HUES48 (cell line): ENCODE data around the gene ZBTB26.

Source experiments
- H3K27ac ChIP-seq: one replicate; pipeline ENCODE4 v1.7.0; 2013; ENCODE audit warnings: low read depth, low read length, inconsistent platforms
- H3K27me3 ChIP-seq: 2 replicates; pipeline ENCODE4 v1.6.1; 2013; ENCODE audit warnings: mild to moderate bottlenecking, low read length; ENCODE audit not compliant: control insufficient read depth, insufficient read depth
- H3K36me3 ChIP-seq: 2 replicates; pipeline ENCODE4 v1.6.1; 2013; ENCODE audit warnings: low read length; ENCODE audit not compliant: control insufficient read depth, insufficient read depth
- H3K4me1 ChIP-seq: 2 replicates; pipeline ENCODE4 v1.6.1; 2013; ENCODE audit warnings: mild to moderate bottlenecking, low read length; ENCODE audit not compliant: control insufficient read depth, insufficient read depth
- H3K4me3 ChIP-seq: 2 replicates; pipeline ENCODE4 v1.5.1; 2013; ENCODE audit warnings: mild to moderate bottlenecking, low read depth, low read length
- H3K9ac ChIP-seq: 2 replicates; pipeline ENCODE4 v1.6.1; 2013; ENCODE audit warnings: mild to moderate bottlenecking, low read depth, low read length, moderate library complexity
- H3K9me3 ChIP-seq: 2 replicates; pipeline ENCODE4 v1.6.1; 2013; ENCODE audit warnings: low read length; ENCODE audit not compliant: control insufficient read depth, insufficient read depth

Gene ZBTB26

DNA sequence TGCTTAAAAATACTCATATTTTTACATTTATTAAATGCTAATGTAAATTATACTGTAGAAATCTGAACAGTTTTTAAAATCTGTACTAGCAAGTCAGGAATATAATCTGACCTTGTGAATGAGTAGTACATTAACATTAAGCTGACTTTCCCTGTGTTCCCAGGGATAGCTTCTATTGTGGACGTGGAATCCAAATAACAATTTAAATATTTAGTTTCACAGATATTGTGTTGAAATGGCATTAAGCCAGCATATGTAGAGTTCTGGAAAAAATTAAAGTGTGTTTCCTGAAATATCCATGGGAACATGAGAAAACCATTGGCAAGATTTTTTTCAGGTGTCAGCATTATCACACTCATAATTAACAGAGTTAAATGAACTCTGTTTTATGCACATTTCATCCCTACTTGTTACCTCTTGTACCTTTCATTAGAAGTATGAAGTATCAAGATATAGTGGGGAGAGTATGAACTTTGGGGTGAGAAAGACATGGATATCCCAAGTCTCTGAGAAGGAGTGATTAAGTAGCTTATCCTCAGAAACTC lies 15.2 kb upstream of the ZBTB26 start:
- Histone ChIP-seq H3K9ac (no peak overlapping the region), H3K27ac (no peak overlapping the region), H3K27me3 (no peaks in the 10 kb centered on the region), H3K9me3 (no peaks in the 10 kb centered on the region), H3K4me3 (no peak overlapping the region), H3K36me3 (peaks cover 10% of the 10 kb centered on the region; the same call in 1 of the 2 replicates), H3K4me1 (peaks cover 45% of the 10 kb centered on the region)

GRCh38 chr9:122944960-122945888 lies 13.9 kb upstream of the ZBTB26 start:
- Histone ChIP-seq H3K4me3 (no peak overlapping the region), H3K4me1 (peaks cover 39% of the 10 kb centered on the region), H3K27ac (peak overlapping the region; percentile 22), H3K9ac (no peak overlapping the region), H3K27me3 (no peaks in the 10 kb centered on the region), H3K9me3 (no peaks in the 10 kb centered on the region), H3K36me3 (peaks cover 10% of the 10 kb centered on the region; the same call in 1 of the 2 replicates)

GRCh38 chr9:122941582-122942234 lies 10.4 kb upstream of the ZBTB26 start:
- peaks cover 31% of the 10 kb centered on the region for H3K36me3 ChIP-seq
- H3K4me3 ChIP-seq, result peak overlapping the region; percentile 83
- H3K4me1 ChIP-seq, result peaks cover 17% of the 10 kb centered on the region
- peak overlapping the region; percentile 98 for H3K27ac ChIP-seq
- no peaks in the 10 kb centered on the region for H3K9me3 ChIP-seq
- H3K27me3 ChIP-seq, result no peaks in the 10 kb centered on the region
- H3K9ac ChIP-seq, result peak overlapping the region; percentile 85

GRCh38 chr9:122940749-122941581 lies 9.7 kb upstream of the ZBTB26 start, which contains the start of gene RABGAP1:
TSS of gene RABGAP1 (plus strand) at chr9:122941020. CDS start at chr9:122957060, 16,040 bp downstream.
- H3K36me3 ChIP-seq, result peaks cover 38% of the 10 kb centered on the region

DNA sequence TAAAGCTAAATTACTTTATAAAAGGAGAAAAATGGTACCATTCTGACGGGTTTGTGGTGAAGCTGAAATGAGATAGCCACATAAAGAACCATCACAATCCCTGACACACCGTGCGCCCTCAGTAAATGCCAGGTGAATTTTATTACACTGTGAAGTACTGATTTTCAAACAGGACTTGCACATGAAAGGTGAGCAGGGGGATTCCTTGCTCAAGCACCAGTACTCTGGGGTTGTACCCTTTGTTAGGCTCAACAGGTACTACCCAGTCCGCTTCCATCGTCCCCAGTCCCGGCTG lies 9.1 kb upstream of the ZBTB26 start:
- H3K27ac ChIP-seq, result peak overlapping the region; percentile 87
- no peaks in the 10 kb centered on the region for H3K9me3 ChIP-seq

More at GRCh38 chr9:122940749-122941581, 9.7 kb upstream of the ZBTB26 start, which contains the start of gene RABGAP1:
- Histone ChIP-seq H3K27ac (peak within 1 kb of the TSS; percentile 98), H3K4me3 (peak within 1 kb of the TSS; percentile 83), H3K4me1 (peaks cover 12% of the 10 kb centered on the region), H3K27me3 (no peaks in the 10 kb centered on the region), H3K9me3 (no peaks in the 10 kb centered on the region), H3K9ac (peak within 1 kb of the TSS; percentile 85)

DNA sequence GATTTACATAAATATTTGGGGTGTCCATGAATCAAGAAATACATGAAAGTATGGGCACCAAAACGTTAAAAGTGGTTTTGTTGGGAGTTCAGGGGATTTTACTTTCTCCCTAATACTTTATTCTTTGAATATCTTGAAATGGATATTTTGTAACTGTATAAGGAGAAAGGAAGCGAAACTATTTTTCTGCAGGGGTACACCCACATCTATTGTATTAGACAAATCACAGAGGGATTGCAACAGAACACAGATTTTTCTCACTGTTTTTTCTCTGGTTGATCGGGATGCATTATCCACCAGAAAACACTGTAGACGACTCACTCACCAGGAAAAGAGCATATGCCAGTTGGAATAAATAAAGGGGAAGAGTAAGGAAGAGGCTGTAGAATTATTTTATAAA lies 8.3 kb upstream of the ZBTB26 start:
- Histone ChIP-seq H3K36me3 (peaks cover 33% of the 10 kb centered on the region), H3K9me3 (no peaks in the 10 kb centered on the region), H3K27me3 (no peaks in the 10 kb centered on the region), H3K4me1 (peaks cover 7% of the 10 kb centered on the region), H3K4me3 (no peak overlapping the region), H3K27ac (peak overlapping the region; percentile 5), H3K9ac (no peak overlapping the region)

More for the DNA sequence above, 9.1 kb upstream of the ZBTB26 start:
- Histone ChIP-seq H3K27me3 (no peaks in the 10 kb centered on the region), H3K4me1 (peaks cover 11% of the 10 kb centered on the region), H3K9ac (peak overlapping the region; percentile 69), H3K4me3 (peak overlapping the region; percentile 62), H3K36me3 (peaks cover 37% of the 10 kb centered on the region)

DNA sequence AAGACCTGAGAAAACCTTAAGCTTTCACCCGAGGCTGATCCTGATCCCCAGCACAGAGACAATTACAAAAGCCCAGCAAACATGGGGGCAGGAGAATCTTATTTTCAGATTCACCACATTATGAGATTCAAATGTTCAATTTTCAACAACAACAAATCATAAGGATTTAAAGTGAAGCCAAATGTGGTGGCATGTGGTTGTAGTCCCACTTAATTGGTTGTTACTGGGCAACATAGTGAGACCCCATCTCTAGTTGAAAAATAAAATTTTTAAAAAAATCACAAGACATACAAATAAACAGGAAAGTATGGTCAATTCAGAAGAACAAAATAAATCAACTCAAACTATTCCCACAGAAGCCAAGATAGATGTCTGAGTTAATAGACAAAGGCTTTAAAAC lies 5.6 kb upstream of the ZBTB26 start:
- Histone ChIP-seq H3K4me3 (no peak overlapping the region), H3K4me1 (peaks cover 11% of the 10 kb centered on the region), H3K9me3 (no peaks in the 10 kb centered on the region), H3K36me3 (peaks cover 29% of the 10 kb centered on the region), H3K9ac (no peak overlapping the region), H3K27ac (no peak overlapping the region), H3K27me3 (no peaks in the 10 kb centered on the region)

DNA sequence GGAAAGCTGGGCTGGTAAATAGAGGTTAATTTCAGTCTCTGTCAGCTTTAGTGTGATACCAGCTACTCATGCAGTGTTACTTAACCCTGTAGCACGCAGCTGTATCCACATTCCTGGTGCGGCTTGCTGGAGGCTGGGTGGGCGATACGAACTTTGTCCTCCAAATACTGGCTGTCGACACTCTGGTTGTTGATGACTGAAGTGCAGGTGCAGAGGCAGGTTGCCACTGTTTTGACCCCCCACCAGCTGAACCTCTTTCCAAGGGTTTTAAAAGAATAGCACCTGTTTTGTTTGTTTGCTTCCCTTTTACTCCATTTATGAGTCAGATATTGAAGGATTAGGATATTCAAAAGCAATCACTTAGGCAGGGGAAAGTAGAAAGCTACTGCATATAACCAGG lies 5.2 kb upstream of the ZBTB26 start:
- Histone ChIP-seq H3K4me1 (peaks cover 11% of the 10 kb centered on the region), H3K36me3 (peaks cover 29% of the 10 kb centered on the region), H3K27me3 (no peaks in the 10 kb centered on the region), H3K27ac (no peak overlapping the region), H3K9me3 (no peaks in the 10 kb centered on the region), H3K9ac (no peak overlapping the region), H3K4me3 (no peak overlapping the region)

GRCh38 chr9:122930541-122931225 lies 629 bp downstream of the ZBTB26 start:
- Histone ChIP-seq H3K9ac (peak overlapping the region; percentile 86), H3K36me3 (peaks cover 6% of the 10 kb centered on the region; the same call in 1 of the 2 replicates), H3K27ac (peak overlapping the region; percentile 91), H3K27me3 (no peaks in the 10 kb centered on the region), H3K4me1 (peaks cover 15% of the 10 kb centered on the region), H3K9me3 (no peaks in the 10 kb centered on the region), H3K4me3 (peak overlapping the region; percentile 85)

DNA sequence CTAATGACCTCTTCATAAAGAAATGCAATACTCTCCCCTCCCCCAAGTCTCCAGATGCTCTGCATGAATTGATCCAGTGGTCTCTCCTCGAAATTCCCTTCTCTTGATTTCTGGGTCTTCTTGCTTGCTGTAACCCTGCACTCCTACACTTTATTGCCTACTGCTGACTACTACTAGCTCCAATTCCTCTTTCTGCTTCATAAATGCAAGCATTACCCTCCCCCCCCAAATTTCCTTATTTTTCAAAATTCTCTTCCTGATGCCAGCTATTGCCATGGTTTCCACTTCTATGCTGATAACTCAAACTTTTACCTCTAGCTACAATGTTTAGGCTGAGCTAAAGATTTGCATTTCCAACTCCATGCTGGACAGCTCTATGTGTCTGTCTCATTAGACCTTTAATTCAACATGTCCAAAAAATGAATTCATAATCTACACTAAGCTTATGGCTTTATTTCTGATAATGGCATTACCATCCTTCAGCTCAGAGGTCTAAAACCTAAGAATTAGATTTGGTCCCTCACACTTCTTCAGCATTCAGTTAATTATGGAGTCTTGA lies 1.4 kb downstream of the ZBTB26 start:
- Histone ChIP-seq H3K9ac (0 out of 2 replicates have a peak overlapping the region, but pooled peaks have one; percentile 24), H3K36me3 (peaks cover 6% of the 10 kb centered on the region; the same call in 1 of the 2 replicates), H3K9me3 (no peaks in the 10 kb centered on the region), H3K4me3 (peak overlapping the region; percentile 85), H3K4me1 (peaks cover 15% of the 10 kb centered on the region), H3K27ac (no peak overlapping the region), H3K27me3 (no peaks in the 10 kb centered on the region)
